NCI-H510A (cell line): ENCODE measurements around the gene SH3TC2.

Experiments used
- DNase-seq: peaks from one replicate; lab custom pipeline; 2025; lab: John Stamatoyannopoulos, UW

SH3TC2 gene

GRCh38 chr5:148970228-148970627 is 92.6 kb downstream of the SH3TC2 start:
- DNase-seq, result no peak

GRCh38 chr5:148969291-148969690 is 93.6 kb downstream of the SH3TC2 start:
- no peak for DNase-seq

GRCh38 chr5:148968311-148968710 is 94.6 kb downstream of the SH3TC2 start:
- no peak for DNase-seq

- DNase-seq, result no peak
These were observed 95.1 kb downstream of the SH3TC2 start for GRCh38 chr5:148967783-148968182.

- no peak for DNase-seq
These were observed 95.9 kb downstream of the SH3TC2 start for GRCh38 chr5:148966938-148967337.

GRCh38 chr5:148966348-148966747 is 96.5 kb downstream of the SH3TC2 start:
- DNase-seq, result no peak

GRCh38 chr5:148965511-148966265 is 97.2 kb downstream of the SH3TC2 start:
- DNase-seq, result no peak

GRCh38 chr5:148963664-148964063 is 99.2 kb downstream of the SH3TC2 start:
- DNase-seq, result no peak

GRCh38 chr5:148962761-148963324 is 100.0 kb downstream of the SH3TC2 start:
- no peak for DNase-seq

- no peak for DNase-seq
These were observed 100.7 kb downstream of the SH3TC2 start for GRCh38 chr5:148962200-148962550.

GRCh38 chr5:148961261-148962199 is 101.3 kb downstream of the SH3TC2 start:
- DNase-seq, result no peak

- DNase-seq, result no peak
These were observed 102.6 kb downstream of the SH3TC2 start for GRCh38 chr5:148960070-148960769.

GRCh38 chr5:148957591-148958202 is 105.2 kb downstream of the SH3TC2 start:
- peak; percentile 5 for DNase-seq

- DNase-seq, result no peak
These were observed 106.1 kb downstream of the SH3TC2 start for GRCh38 chr5:148956477-148957385.
